GM19467 (cell line): ENCODE results near the gene SIM1.

Source experiments
- ATAC-seq: cut with Tn5 transposase; IDR thresholded peaks from one replicate; pipeline ENCODE4 v1.9.1; 2021; ENCODE audit warnings: mild to moderate bottlenecking, moderate library complexity; ENCODE audit not compliant: unreplicated experiment

Gene SIM1, protein sequence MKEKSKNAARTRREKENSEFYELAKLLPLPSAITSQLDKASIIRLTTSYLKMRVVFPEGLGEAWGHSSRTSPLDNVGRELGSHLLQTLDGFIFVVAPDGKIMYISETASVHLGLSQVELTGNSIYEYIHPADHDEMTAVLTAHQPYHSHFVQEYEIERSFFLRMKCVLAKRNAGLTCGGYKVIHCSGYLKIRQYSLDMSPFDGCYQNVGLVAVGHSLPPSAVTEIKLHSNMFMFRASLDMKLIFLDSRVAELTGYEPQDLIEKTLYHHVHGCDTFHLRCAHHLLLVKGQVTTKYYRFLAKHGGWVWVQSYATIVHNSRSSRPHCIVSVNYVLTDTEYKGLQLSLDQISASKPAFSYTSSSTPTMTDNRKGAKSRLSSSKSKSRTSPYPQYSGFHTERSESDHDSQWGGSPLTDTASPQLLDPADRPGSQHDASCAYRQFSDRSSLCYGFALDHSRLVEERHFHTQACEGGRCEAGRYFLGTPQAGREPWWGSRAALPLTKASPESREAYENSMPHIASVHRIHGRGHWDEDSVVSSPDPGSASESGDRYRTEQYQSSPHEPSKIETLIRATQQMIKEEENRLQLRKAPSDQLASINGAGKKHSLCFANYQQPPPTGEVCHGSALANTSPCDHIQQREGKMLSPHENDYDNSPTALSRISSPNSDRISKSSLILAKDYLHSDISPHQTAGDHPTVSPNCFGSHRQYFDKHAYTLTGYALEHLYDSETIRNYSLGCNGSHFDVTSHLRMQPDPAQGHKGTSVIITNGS

DNA sequence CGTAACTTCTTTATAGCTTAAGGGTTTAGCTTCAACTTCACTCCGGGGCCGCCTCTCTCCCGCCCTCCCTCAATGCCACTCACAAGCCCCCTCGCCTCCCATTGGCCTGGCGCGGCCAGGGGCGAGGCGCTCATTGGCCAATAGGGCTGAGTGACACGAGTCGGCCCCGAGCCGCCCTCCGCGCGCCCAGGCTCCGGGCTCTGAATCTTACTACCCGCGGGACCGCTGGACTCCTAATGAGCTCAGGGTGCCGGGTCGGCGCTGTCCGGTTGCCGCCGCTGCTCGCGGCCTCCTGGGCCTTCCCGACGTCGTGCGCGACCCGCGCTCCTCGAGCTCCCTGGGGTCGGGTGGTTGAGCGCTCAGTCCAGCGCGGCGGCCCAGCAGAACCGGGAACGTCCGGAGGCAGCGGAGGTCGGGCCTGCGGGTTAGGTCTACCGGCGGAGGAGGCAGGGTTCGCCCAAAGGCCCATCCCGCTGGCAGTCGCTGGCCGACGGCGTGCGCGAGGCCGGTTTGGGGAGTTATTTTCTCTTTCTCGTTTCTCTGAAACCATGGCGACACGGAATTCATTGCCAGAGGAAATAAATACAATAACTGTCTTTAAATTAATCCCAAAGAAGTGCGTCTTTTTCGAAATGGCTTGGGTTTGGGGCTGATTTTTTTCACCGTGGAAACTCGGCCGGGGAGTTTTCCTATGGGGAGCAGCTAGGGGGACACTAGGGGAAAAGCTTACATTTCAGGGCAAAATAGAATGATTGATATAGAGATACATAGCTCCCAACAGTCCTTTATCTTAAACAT is at the start of gene SIM1:
Gene SIM1 (minus strand): TSS at position 19 of the 798 bp plus-strand sequence. CDS start 1,453 bp downstream, outside the sequence.
- ATAC-seq, result peak; percentile 70

DNA sequence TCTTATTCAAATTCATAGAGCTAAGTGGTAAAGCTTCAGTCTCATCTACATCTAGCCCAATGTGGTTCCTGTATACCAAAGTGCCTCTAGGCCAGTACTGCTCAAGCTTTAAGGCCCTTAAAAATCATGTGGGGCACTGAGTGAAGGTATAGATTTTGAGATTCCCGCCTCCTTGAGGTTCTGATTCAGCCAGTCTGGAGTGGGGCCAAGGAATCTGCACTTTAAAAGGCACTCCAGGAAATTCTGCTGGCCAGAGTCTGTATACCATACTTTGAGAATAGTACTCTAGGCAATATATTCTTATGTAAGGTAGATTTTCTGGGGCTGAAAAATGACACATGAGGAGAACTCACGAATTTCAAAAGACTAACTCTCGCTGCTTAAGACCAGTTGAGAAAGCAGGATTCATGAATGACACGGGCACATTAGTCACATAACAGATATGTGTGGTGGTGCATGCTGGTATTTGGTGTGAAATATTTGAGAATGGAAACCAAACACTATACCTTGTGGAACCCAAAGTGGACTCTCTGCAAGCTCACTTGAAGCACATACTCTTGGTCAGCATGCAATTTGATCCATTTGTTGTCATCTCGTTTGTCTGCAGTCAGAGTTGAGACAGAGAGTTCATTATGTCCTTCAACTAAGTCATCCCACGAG is 47.6 kb upstream of the SIM1 start:
- ATAC-seq, result no peak

DNA sequence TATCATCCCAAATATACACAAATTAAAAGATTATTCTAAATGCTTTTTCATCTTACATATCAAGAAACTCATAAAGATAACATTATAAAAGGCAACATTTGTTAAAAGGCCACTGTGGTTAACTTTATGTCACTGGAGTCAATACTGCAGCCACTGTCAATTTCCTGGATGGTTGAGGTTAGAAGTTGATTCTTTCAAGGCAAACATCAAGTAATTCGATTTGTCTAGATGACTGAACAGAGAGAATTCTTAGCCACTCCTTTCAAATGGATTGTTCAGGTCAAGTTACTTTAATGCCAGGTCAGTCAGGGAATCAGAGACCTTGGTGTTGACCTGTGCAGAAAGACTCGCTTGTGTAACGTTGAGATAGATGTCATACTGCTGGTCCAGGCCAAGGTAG is 44.4 kb upstream of the SIM1 start:
- ATAC-seq, result no peak

GRCh38 chr6:100506651-100507050 is 41.9 kb upstream of the SIM1 start:
- no peak for ATAC-seq

- ATAC-seq, result no peak
Observed at GRCh38 chr6:100504786-100505737, 40.3 kb upstream of the SIM1 start.

GRCh38 chr6:100503043-100503705 is 38.5 kb upstream of the SIM1 start:
- no peak for ATAC-seq

DNA sequence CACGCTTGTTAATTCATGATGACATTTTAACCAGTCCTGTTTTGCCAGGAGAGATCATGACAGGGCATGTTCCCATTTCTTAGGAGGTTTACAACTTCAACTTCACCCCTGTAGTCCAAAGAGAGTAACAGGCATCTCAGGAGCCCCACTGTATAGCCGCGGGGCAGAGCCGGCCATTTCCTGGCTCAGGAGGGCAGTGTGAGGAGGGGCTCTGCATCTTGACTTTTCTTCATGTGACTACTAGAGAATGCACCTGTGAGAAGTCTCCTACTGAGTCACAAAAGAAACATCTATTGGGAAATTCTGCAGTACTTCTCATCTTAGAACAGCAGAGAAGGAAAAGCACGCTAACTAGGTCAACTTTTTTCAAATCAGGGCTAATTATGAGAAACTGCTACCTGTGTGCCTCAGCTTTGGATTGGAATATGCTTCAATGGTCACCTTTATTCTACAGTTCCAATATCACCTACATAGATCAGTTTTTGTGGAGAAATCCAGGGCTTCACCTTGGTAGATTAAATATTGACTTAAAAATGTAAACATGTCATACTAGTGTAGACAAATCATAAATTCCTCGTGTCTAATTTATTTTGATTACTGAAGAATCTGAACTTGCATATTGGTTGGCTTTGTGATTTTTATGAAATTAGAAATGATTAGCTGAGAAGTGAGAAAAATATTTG is 28.6 kb upstream of the SIM1 start:
- ATAC-seq, result no peak

DNA sequence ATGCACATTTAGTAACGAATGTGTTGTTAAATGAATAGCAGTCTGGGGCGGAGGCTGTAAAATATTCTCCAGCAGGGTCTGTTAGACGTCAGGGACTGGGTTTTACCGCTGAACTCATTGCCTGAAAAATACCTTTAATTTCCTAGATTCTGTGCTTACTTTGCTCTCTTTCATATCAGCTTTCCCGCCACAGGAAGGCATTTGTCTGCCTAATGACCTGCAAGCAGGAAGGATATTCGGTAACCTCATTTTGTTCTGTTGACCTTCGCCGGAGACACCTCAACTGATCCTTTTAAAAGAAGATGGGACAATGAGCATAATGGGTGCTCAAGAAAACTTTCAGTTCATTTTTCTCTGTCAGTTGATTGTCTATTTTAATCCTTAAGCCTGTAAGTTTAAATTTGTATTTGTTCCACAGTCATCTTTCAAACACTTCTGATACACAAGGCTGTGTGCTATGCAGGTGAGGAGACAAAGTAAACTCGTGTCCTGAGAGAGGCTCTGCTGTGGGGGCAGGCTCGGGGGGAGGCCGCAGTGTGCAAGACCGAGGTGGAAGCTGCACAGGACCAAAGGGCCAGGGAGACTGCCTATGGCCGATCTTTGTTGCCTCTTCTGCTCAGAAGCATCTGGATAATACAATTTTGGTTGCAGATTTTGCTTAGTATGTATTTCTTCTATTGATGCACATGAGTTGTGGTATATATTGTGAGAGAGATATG is 27.4 kb upstream of the SIM1 start:
- ATAC-seq, result no peak

GRCh38 chr6:100490065-100490464 is 25.3 kb upstream of the SIM1 start:
- ATAC-seq, result no peak

GRCh38 chr6:100488244-100488643 is 23.5 kb upstream of the SIM1 start:
- no peak for ATAC-seq

GRCh38 chr6:100487638-100488037 is 22.9 kb upstream of the SIM1 start:
- no peak for ATAC-seq

GRCh38 chr6:100485268-100485667 is 20.5 kb upstream of the SIM1 start:
- ATAC-seq, result no peak

DNA sequence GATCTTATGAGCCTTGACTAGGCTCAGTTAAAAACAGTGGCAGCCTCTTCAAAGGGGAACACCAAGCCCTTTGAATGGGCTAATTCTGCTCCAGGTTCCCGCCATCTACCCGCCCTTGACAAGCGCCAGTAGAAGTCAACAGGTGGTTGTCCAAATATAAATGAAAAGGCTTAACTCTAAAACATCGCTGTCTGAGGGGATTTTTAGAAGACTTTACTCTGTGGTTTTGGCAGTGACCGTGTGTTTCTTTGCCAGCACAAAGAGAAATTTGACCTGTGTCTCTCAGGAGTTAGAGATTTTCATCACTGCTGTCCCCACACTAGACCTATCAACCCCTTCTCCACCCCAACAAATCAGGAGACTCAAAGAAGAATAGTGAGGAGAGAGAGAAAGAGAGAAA is 19.8 kb upstream of the SIM1 start:
- no peak for ATAC-seq

GRCh38 chr6:100482698-100483097 is 18.0 kb upstream of the SIM1 start:
- no peak for ATAC-seq

GRCh38 chr6:100479179-100480035 is 14.7 kb upstream of the SIM1 start:
- ATAC-seq, result peak; percentile 70

- ATAC-seq, result peak; percentile 64
Observed at GRCh38 chr6:100475554-100476320, 11.0 kb upstream of the SIM1 start.
